ENCODE data around the gene ARHGAP24. TPM values are rescaled to one million over a fixed set of nuclear protein-coding genes. Genes with fewer than 3 reads are reported as not detected.

The ARHGAP24 gene
- total RNA-seq, 1 donor: 56.6 TPM

DNA sequence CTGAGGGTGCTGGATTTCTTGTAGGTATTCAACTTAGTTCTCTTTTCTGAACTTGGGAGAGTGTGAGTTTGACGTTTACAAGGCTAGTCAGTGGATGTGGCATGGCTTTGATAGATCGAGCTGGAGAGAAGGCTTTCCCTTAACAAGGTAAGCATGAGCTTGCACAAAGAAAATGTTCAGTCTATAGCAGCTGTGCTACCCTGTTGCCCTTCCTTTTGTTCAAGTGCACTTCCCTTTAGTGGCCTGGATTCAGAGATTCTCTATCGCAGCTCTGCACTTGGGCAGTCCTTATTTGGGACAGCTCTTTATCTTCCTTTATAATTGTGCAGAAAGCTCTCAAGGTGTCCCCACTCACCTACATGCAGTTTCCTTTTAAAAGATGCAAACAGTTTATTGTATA, 198.0 kb downstream of the ARHGAP24 start:
- no peak for TF ChIP-seq CTCF (IDR thresholded peaks at IDR 0.05; ENCODE audit: insufficient read depth, low read depth, low read length)
- no peak for DNase-seq (ENCODE audit: low read depth)
- no peak overlapping the region for H3K4me3 ChIP-seq (ENCODE audit: low read depth, low read length)

GRCh38 chr4:85673540-85673939, 198.6 kb downstream of the ARHGAP24 start:
- no peak overlapping the region for H3K4me3 ChIP-seq (ENCODE audit: low read depth, low read length)
- no peak for DNase-seq (ENCODE audit: low read depth)
- no peak for TF ChIP-seq CTCF (IDR thresholded peaks at IDR 0.05; ENCODE audit: insufficient read depth, low read depth, low read length)

GRCh38 chr4:85675076-85676049, 200.4 kb downstream of the ARHGAP24 start:
- no peak overlapping the region for H3K4me3 ChIP-seq (ENCODE audit: low read depth, low read length)
- no peak for TF ChIP-seq CTCF (IDR thresholded peaks at IDR 0.05; ENCODE audit: insufficient read depth, low read depth, low read length)
- DNase-seq (ENCODE audit: low read depth): no peak

DNA sequence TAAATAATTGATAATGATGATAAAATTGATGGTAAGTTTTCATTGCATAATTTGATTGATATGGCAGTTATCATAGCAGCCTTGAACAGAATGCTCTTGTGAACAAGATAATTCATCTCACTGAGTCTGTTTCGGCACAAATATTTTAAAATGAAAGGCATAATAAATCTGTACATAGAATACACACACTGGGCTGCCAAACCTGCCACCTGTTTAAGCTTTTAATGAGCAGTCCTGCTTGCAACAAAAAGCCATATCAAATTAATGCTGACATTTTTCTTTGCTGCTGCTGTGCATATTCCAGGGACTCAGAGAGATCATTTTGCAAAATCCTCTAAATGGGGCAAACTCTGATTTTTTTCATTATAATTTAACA, 201.1 kb downstream of the ARHGAP24 start:
- no peak for TF ChIP-seq CTCF (IDR thresholded peaks at IDR 0.05; ENCODE audit: insufficient read depth, low read depth, low read length)
- H3K4me3 ChIP-seq (ENCODE audit: low read depth, low read length): no peak overlapping the region

DNA sequence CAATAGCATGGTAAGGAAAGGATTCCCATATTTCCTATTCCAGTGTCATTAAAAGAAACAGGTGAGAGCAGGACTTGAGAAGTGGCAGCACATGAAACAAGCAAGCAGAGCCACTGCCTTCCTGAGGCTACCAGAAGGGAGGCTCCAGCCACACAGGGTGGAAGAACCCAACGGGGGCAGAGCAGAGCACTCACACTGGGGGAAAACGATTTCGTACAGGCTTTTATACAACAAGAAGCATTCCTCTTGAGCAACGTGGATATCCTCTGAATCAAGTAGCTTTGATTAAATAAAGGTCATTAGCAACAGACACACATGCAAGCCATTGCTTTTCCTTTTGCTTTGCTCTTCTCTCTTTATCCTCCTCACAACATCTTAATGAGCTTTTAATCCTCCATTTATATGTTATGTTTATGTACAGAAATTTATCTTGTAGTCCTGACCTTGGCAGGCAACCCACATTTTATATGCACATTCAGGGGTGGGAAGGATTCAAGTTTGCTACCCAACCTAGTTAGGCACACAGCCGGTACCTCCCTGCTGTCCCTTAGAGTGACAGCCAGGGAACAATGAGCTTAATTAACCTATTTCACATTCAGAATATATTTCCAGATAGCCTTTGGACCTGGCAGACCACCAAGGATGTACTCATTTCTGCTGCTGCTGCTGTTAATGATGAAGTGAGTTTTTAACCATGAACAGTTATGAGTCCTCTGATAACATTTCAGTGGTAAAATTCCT, 202.1 kb downstream of the ARHGAP24 start:
- peak; percentile 22 for DNase-seq (ENCODE audit: low read depth)
- H3K4me3 ChIP-seq (ENCODE audit: low read depth, low read length): no peak overlapping the region
- TF ChIP-seq CTCF (IDR thresholded peaks at IDR 0.05; ENCODE audit: insufficient read depth, low read depth, low read length): no peak

More for the DNA sequence above, 201.1 kb downstream of the ARHGAP24 start:
- no peak for DNase-seq (ENCODE audit: low read depth)

DNA sequence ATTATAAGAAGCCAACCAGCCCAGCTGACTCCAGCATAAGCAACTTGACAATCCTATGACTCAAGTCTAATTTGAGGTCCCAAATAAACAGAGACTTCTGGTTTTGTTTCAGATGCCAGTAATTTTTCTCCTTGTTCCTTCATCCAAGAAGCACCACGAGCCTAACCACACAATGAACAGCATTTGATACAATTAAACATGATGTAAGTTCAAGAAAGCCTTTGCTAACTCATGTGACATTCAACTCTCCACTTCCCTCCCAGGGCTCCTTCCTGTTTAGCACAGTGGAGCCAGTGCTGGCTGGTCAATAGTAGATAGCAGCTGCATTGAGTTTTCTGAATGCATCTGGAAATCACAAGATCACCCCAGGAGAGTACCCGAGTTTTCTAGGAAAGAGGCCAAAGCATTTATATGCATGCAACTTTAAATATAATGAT, 206.3 kb downstream of the ARHGAP24 start:
- TF ChIP-seq CTCF (IDR thresholded peaks at IDR 0.05; ENCODE audit: insufficient read depth, low read depth, low read length): no peak

More for the DNA sequence above, 206.3 kb downstream of the ARHGAP24 start:
- peak; percentile 94 for DNase-seq (ENCODE audit: low read depth)
- no peak overlapping the region for H3K4me3 ChIP-seq (ENCODE audit: low read depth, low read length)
